ENCODE measurements around the gene SDK2. TPM values are rescaled to one million over a fixed set of nuclear protein-coding genes. Genes with fewer than 3 reads are reported as not detected.

The SDK2 gene
- total and polyA plus RNA-seq, 2 experiments from 2014 or later = 0.59 to 1.2 TPM

DNA sequence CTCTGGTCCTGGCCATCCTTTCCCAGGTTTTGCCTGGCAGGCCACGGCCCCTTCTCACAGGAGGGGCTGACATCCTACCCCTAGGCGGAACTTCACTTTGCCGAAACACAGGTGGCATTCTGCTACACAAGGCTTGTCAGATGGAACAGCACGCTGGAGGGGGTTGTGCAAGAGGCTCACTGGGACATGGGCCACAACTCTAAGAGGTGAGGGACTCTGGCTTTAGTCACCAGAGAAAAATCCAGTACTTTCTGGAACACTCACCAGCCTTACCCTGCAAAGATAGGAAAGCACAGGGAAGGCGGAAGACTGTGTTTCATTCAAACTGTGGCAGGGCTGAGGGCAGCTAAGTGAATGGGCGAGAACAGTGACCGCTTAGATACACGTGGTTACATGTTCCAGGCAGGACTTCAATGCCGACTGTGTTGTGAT is 350.7 kb downstream of the SDK2 start:
- peak; percentile 68 for DNase-seq (ENCODE audit: low spot score)
- H3K36me3 ChIP-seq (replicated peaks; ENCODE audit: insufficient read depth, low read depth) = no peaks in the 10 kb centered on the region
- peak overlapping the region; percentile 15 for H3K4me2 ChIP-seq
- H3K79me2 ChIP-seq = peaks cover 99% of the 10 kb centered on the region
- H3K4me1 ChIP-seq (ENCODE audit: insufficient read depth) = peaks cover 63% of the 10 kb centered on the region
- H3K27ac ChIP-seq = peak overlapping the region; percentile 26
- no peak overlapping the region for H2AFZ ChIP-seq
- H3K9me2 ChIP-seq (replicated peaks; ENCODE audit: insufficient read depth) = no peaks in the 10 kb centered on the region
- WGBS (ENCODE audit: low lambda C conversion rate, missing lambda C conversion rate) = 69% methylated on average over 9 of the region's 9 CpGs
- peaks cover 97% of the 10 kb centered on the region for H4K20me1 ChIP-seq (ENCODE audit: insufficient read depth, poor library complexity, severe bottlenecking)
- no peak overlapping the region for H3K4me3 ChIP-seq
- TF ChIP-seq, protein P1, sequence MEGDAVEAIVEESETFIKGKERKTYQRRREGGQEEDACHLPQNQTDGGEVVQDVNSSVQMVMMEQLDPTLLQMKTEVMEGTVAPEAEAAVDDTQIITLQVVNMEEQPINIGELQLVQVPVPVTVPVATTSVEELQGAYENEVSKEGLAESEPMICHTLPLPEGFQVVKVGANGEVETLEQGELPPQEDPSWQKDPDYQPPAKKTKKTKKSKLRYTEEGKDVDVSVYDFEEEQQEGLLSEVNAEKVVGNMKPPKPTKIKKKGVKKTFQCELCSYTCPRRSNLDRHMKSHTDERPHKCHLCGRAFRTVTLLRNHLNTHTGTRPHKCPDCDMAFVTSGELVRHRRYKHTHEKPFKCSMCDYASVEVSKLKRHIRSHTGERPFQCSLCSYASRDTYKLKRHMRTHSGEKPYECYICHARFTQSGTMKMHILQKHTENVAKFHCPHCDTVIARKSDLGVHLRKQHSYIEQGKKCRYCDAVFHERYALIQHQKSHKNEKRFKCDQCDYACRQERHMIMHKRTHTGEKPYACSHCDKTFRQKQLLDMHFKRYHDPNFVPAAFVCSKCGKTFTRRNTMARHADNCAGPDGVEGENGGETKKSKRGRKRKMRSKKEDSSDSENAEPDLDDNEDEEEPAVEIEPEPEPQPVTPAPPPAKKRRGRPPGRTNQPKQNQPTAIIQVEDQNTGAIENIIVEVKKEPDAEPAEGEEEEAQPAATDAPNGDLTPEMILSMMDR (IDR thresholded peaks at IDR 0.05; ENCODE audit: poor library complexity) = no peak
- TF ChIP-seq EZH2phosphoT487 (IDR thresholded peaks at IDR 0.05; ENCODE audit: low read depth, severe bottlenecking, unreplicated experiment) (no peak), EZH2 (IDR thresholded peaks at IDR 0.05; ENCODE audit: borderline replicate concordance) (no peak)
- no peaks in the 10 kb centered on the region for H3K27me3 ChIP-seq
- H3K9me3 ChIP-seq (ENCODE audit: low read depth) = no peaks in the 10 kb centered on the region

DNA sequence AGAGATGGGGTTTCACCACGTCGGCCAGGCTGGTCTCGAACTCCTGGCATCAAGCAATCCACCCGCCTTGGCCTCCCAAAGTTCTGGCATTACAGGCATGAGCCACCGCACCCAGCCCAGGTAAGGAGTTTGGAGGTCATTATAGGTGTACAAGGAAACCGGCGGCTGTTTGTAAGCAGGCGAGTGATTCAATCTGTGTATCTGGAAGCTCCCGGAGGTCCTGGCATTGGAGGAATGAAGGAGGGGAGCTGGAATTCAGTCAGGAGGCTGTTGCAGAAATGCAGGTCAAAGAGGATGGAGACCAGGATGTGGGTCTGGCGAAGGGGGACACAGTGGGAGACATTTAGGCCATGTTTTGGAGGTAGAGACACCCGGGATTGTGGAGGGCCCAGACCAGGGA is 351.2 kb downstream of the SDK2 start:
- 75% methylated on average over 11 of the region's 11 CpGs for WGBS (ENCODE audit: low lambda C conversion rate, missing lambda C conversion rate)

DNA sequence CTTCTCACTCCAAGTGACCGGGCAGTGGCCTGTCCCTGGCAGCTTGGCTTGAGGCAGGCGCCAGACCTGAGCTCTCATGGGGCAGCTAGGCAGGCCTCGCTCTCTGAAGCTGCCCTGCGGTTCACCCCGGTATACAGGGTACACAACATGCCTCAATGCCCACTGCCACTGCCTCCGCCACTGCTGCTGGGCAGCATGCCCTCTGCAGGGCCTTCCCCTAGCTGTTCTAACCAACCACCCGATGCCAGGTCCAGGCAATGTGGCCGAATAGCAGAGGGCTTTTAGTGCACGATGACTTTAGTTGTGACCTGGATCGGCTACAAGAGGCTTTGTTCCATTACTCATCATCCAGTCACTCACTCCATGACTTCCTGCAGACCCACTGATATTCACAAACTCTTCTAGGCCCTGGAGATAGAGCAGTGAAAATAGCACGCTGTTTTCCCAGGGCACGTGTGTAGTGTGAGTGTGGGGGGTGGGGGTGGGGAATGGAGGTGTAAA is 352.2 kb downstream of the SDK2 start:
- Histone ChIP-seq H3K4me3 (no peak overlapping the region), H3K4me2 (peak overlapping the region; percentile 56), H3K36me3 (replicated peaks; ENCODE audit: insufficient read depth, low read depth) (no peaks in the 10 kb centered on the region), H3K27me3 (no peaks in the 10 kb centered on the region), H2AFZ (no peak overlapping the region), H3K4me1 (ENCODE audit: insufficient read depth) (peaks cover 54% of the 10 kb centered on the region), H3K9me3 (ENCODE audit: low read depth) (no peaks in the 10 kb centered on the region), H3K27ac (peak overlapping the region; percentile 74), H3K79me2 (peaks cover 99% of the 10 kb centered on the region), H4K20me1 (ENCODE audit: insufficient read depth, poor library complexity, severe bottlenecking) (peaks cover 97% of the 10 kb centered on the region), H3K9me2 (replicated peaks; ENCODE audit: insufficient read depth) (no peaks in the 10 kb centered on the region)
- WGBS (ENCODE audit: low lambda C conversion rate, missing lambda C conversion rate) = 87% methylated on average over 12 of the region's 12 CpGs
- TF ChIP-seq EZH2 (IDR thresholded peaks at IDR 0.05; ENCODE audit: borderline replicate concordance) = no peak
- TF ChIP-seq EZH2phosphoT487 (IDR thresholded peaks at IDR 0.05; ENCODE audit: low read depth, severe bottlenecking, unreplicated experiment) = no peak
- TF ChIP-seq, protein P1 (IDR thresholded peaks at IDR 0.05; ENCODE audit: poor library complexity) = no peak
- no peak for DNase-seq (ENCODE audit: low spot score)

More for the DNA sequence above, 351.2 kb downstream of the SDK2 start:
- Histone ChIP-seq H2AFZ (no peak overlapping the region), H3K27me3 (no peaks in the 10 kb centered on the region), H3K9me2 (replicated peaks; ENCODE audit: insufficient read depth) (no peaks in the 10 kb centered on the region), H3K9me3 (ENCODE audit: low read depth) (no peaks in the 10 kb centered on the region), H3K4me1 (ENCODE audit: insufficient read depth) (peaks cover 60% of the 10 kb centered on the region), H3K4me2 (no peak overlapping the region), H3K4me3 (no peak overlapping the region), H3K36me3 (replicated peaks; ENCODE audit: insufficient read depth, low read depth) (no peaks in the 10 kb centered on the region), H3K27ac (no peak overlapping the region), H4K20me1 (ENCODE audit: insufficient read depth, poor library complexity, severe bottlenecking) (peaks cover 97% of the 10 kb centered on the region), H3K79me2 (peaks cover 99% of the 10 kb centered on the region)
- no peak for DNase-seq (ENCODE audit: low spot score)
- TF ChIP-seq, protein P1 (IDR thresholded peaks at IDR 0.05; ENCODE audit: poor library complexity) = no peak
- TF ChIP-seq EZH2 (IDR thresholded peaks at IDR 0.05; ENCODE audit: borderline replicate concordance) = no peak
- TF ChIP-seq EZH2phosphoT487 (IDR thresholded peaks at IDR 0.05; ENCODE audit: low read depth, severe bottlenecking, unreplicated experiment) = no peak

All from hepatocyte (in vitro differentiated cells).